HepG2 (cell line): ENCODE measurements around the gene DCC. TPM values are rescaled to one million over a fixed set of nuclear protein-coding genes. Genes with fewer than 3 reads are reported as not detected.

Experiments used
- HDAC2 ChIP-seq: sonication (generic); formaldehyde crosslinking; IDR thresholded peaks from 2 replicates; pipeline ENCODE4 v1.4.0; 2020; ENCODE audit warnings: missing genetic modification reagents
- KDM6A ChIP-seq: IDR thresholded peaks from 2 replicates; pipeline ENCODE4 v1.6.1; 2016; ENCODE audit warnings: low read depth
- ZFP62 ChIP-seq: sonication (generic); formaldehyde crosslinking; IDR thresholded peaks from 2 replicates; pipeline ENCODE4 v1.4.0; 2020; ENCODE audit warnings: missing genetic modification reagents
- ZNF224 ChIP-seq: sonication (generic); formaldehyde crosslinking; IDR thresholded peaks from 2 replicates; pipeline ENCODE4 v1.5.0; 2020; ENCODE audit warnings: mild to moderate bottlenecking, missing genetic modification reagents
- ZNF232 ChIP-seq: sonication (generic); formaldehyde crosslinking; IDR thresholded peaks from 2 replicates; pipeline ENCODE4 v1.4.0; 2020; ENCODE audit warnings: missing genetic modification reagents, borderline replicate concordance
- ZNF260 ChIP-seq: sonication (generic); formaldehyde crosslinking; IDR thresholded peaks from 2 replicates; pipeline ENCODE4 v1.4.0; 2020; ENCODE audit warnings: missing genetic modification reagents, low read depth, mild to moderate bottlenecking, borderline replicate concordance
- ZNF441 ChIP-seq: sonication (generic); formaldehyde crosslinking; IDR thresholded peaks from 2 replicates; pipeline ENCODE4 v1.7.0; 2021; ENCODE audit warnings: missing genetic modification reagents, borderline replicate concordance
- polyA plus RNA-seq, 8 experiments: library from polyadenylated mRNA; depleted of rRNA in 3 of 8; stranded (reverse) in 7 of 8; unstranded in 1 of 8; fragments of >200 nt; fragmentation: Illumina TruSeq in 4 of 8; extraction: Trizol in 4 of 8; gene quantifications; 2 replicates each; pipeline versions ENCODE4 v1.2.1 to v1.2.3, GENCODE V29; 2011 to 2016; ENCODE audit warnings: low read depth in 4 of 8, missing spikeins in 1 of 8, mixed read lengths in 1 of 8; ENCODE audit not compliant: insufficient read depth in 1 of 8
- total RNA-seq, 5 experiments: library from RNA; depleted of rRNA; stranded (reverse); fragments of >200 nt; fragmentation: Illumina TruSeq; extraction: Trizol; gene quantifications; 2 replicates each; pipeline ENCODE4 v1.2.3, GENCODE V29; 2016; ENCODE audit warnings: low read depth in 1 of 5
- TF ChIP-seq, protein P1 (sequence below): sonication (generic); formaldehyde crosslinking; IDR thresholded peaks from 2 replicates; pipeline ENCODE4 v1.4.0; 2020; ENCODE audit warnings: missing genetic modification reagents
- TF ChIP-seq, protein P2 (sequence below): sonication (generic); formaldehyde crosslinking; IDR thresholded peaks from 2 replicates; pipeline ENCODE4 v1.4.0; 2020; ENCODE audit warnings: missing genetic modification reagents
- TF ChIP-seq, protein P3 (sequence below): sonication (generic); formaldehyde crosslinking; IDR thresholded peaks from 2 replicates; pipeline ENCODE4 v1.8.1; 2023; ENCODE audit warnings: mild to moderate bottlenecking, missing genetic modification reagents, borderline replicate concordance
- TF ChIP-seq, protein P4 (sequence below): sonication (generic); formaldehyde crosslinking; IDR thresholded peaks from 2 replicates; pipeline ENCODE4 v1.8.1; 2023; ENCODE audit warnings: mild to moderate bottlenecking, inconsistent platforms, moderate library complexity, missing genetic modification reagents, borderline replicate concordance

Gene DCC
- total and polyA plus RNA-seq, 2 of the 13 experiments (the other 11 are each of a cell fraction or from before 2014, with no cell fraction given), result not detected

DNA sequence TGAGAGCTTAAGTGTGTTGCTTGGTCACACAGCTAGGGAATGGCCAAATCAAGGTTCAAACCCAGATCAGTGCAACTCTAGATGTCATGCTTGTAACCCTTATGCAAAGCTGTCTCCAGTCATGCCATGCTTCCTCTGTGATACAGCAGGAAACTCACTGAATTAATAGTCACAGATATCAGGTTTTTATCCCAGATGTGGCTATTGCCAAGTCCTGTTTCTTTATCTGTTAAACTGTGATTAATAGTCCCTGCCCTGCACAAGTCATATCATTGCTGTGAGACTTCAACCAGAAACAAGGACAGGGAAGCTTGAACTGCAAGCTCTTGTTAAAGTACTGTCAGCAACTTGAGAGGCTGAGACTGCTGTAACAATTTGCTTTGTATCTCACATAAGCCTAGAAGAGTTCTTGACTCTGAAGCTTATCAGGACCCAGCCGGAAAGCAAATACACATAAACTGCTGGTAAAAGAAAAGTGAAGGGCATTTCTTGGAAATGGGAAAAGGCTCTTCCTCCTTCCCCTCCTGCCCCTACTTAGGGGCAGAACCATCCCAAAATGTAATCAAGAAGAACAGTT, 609.0 kb downstream of the DCC start (continued):
- TF ChIP-seq, protein P1, sequence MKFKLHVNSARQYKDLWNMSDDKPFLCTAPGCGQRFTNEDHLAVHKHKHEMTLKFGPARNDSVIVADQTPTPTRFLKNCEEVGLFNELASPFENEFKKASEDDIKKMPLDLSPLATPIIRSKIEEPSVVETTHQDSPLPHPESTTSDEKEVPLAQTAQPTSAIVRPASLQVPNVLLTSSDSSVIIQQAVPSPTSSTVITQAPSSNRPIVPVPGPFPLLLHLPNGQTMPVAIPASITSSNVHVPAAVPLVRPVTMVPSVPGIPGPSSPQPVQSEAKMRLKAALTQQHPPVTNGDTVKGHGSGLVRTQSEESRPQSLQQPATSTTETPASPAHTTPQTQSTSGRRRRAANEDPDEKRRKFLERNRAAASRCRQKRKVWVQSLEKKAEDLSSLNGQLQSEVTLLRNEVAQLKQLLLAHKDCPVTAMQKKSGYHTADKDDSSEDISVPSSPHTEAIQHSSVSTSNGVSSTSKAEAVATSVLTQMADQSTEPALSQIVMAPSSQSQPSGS (CRISPR knock-in tag), result no peak
- no peak for TF ChIP-seq ZNF232 (CRISPR knock-in tag)
- no peak for TF ChIP-seq ZNF441 (CRISPR knock-in tag)
- no peak for TF ChIP-seq HDAC2
- TF ChIP-seq ZNF224 (CRISPR knock-in tag), result no peak
- TF ChIP-seq ZNF260 (CRISPR knock-in tag), result no peak
- TF ChIP-seq, protein P2, sequence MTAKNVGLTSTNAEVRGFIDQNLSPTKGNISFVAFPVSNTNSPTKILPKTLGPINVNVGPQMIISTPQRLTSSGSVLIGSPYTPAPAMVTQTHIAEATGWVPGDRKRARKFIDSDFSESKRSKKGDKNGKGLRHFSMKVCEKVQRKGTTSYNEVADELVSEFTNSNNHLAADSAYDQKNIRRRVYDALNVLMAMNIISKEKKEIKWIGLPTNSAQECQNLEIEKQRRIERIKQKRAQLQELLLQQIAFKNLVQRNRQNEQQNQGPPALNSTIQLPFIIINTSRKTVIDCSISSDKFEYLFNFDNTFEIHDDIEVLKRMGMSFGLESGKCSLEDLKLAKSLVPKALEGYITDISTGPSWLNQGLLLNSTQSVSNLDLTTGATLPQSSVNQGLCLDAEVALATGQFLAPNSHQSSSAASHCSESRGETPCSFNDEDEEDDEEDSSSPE (CRISPR knock-in tag), result no peak
- TF ChIP-seq, protein P3, sequence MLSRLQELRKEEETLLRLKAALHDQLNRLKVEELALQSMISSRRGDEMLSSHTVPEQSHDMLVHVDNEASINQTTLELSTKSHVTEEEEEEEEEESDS (CRISPR knock-in tag), result no peak
- TF ChIP-seq KDM6A (CRISPR knock-in tag), result no peak
- TF ChIP-seq, protein P4, sequence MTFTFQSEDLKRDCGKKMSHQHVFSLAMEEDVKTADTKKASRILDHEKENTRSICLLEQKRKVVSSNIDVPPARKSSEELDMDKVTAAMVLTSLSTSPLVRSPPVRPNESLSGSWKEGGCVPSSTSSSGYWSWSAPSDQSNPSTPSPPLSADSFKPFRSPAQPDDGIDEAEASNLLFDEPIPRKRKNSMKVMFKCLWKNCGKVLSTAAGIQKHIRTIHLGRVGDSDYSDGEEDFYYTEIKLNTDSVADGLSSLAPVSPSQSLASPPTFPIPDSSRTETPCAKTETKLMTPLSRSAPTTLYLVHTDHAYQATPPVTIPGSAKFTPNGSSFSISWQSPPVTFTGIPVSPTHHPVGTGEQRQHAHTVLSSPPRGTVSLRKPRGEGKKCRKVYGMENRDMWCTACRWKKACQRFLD (CRISPR knock-in tag), result no peak
- TF ChIP-seq ZFP62 (CRISPR knock-in tag), result no peak
